ENCODE measurements around the gene INAVA. TPM values are rescaled to one million over a fixed set of nuclear protein-coding genes. Genes with fewer than 3 reads are reported as not detected.

The INAVA gene
- total and polyA plus RNA-seq, 2 of the 13 experiments (the other 11 are each of a cell fraction or from before 2014, with no cell fraction given), result 6.0 to 13.5 TPM

DNA sequence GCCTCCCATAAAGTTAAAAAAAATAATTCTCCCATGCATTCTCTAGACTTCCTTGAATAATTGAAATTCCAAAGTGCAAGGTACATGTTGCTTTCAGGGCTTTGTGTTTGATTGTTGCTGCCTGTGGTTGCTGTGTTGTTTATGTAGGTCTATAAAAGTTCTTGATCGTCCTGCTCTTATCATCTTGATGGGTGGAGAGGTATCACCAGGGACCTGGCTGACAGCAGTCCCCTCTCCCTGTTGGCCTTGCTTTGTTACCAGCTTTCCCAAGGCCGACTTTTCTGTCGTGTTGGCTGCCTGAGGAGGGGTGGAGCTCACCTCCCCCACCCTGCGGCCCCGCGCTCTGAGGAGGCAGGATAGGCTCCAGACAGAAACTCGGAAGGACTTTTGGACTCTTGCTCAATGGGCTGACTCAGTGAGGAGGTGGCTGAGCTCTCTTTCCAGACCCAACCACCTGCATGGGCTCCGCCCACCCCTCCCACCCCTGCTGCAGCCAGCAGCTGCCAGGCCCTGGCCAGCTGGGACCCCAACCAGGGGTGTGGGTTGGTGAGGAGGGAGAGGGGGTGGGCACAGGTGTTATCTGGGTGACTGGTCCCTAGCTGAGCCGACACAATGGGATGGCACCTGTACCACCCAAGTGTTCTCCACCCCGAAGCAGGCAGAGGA, 2.0 kb downstream of the INAVA start (continued):
- TF ChIP-seq, protein P1, sequence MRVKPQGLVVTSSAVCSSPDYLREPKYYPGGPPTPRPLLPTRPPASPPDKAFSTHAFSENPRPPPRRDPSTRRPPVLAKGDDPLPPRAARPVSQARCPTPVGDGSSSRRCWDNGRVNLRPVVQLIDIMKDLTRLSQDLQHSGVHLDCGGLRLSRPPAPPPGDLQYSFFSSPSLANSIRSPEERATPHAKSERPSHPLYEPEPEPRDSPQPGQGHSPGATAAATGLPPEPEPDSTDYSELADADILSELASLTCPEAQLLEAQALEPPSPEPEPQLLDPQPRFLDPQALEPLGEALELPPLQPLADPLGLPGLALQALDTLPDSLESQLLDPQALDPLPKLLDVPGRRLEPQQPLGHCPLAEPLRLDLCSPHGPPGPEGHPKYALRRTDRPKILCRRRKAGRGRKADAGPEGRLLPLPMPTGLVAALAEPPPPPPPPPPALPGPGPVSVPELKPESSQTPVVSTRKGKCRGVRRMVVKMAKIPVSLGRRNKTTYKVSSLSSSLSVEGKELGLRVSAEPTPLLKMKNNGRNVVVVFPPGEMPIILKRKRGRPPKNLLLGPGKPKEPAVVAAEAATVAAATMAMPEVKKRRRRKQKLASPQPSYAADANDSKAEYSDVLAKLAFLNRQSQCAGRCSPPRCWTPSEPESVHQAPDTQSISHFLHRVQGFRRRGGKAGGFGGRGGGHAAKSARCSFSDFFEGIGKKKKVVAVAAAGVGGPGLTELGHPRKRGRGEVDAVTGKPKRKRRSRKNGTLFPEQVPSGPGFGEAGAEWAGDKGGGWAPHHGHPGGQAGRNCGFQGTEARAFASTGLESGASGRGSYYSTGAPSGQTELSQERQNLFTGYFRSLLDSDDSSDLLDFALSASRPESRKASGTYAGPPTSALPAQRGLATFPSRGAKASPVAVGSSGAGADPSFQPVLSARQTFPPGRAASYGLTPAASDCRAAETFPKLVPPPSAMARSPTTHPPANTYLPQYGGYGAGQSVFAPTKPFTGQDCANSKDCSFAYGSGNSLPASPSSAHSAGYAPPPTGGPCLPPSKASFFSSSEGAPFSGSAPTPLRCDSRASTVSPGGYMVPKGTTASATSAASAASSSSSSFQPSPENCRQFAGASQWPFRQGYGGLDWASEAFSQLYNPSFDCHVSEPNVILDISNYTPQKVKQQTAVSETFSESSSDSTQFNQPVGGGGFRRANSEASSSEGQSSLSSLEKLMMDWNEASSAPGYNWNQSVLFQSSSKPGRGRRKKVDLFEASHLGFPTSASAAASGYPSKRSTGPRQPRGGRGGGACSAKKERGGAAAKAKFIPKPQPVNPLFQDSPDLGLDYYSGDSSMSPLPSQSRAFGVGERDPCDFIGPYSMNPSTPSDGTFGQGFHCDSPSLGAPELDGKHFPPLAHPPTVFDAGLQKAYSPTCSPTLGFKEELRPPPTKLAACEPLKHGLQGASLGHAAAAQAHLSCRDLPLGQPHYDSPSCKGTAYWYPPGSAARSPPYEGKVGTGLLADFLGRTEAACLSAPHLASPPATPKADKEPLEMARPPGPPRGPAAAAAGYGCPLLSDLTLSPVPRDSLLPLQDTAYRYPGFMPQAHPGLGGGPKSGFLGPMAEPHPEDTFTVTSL (CRISPR knock-in tag; IDR thresholded peaks at IDR 0.05; ENCODE audit: borderline replicate concordance), result peak; percentile 56; the same call in 1 of the 2 replicates
- peak; percentile 81; the same call in 1 of the 2 replicates for TF ChIP-seq ZKSCAN8 (CRISPR knock-in tag; IDR thresholded peaks at IDR 0.05; ENCODE audit: borderline replicate concordance)
- peak; percentile 91; the same call in 1 of the 2 replicates for TF ChIP-seq CBX5 (CRISPR knock-in tag; IDR thresholded peaks at IDR 0.05; ENCODE audit: borderline replicate concordance)
- peak; percentile 30; the same call in 1 of the 2 replicates for TF ChIP-seq SPEN (CRISPR knock-in tag; IDR thresholded peaks at IDR 0.05; ENCODE audit: low read depth)
- TF ChIP-seq SOX13 (IDR thresholded peaks at IDR 0.05), result 0 out of 2 replicates have a peak, but pooled peaks have one; percentile 23
- peak in 1 of 2 experiments; percentile 90; a peak in 2 of 4 replicates for TF ChIP-seq SOX13 (CRISPR knock-in tag; conservative IDR thresholded peaks at IDR 0.05 in 1 of 2, IDR thresholded peaks at IDR 0.05 in 1 of 2)
- peak; percentile 42; the same call in 1 of the 2 replicates for TF ChIP-seq MAZ (IDR thresholded peaks at IDR 0.05; ENCODE audit: borderline replicate concordance, low read depth, low read length)
- TF ChIP-seq MAZ (CRISPR knock-in tag; IDR thresholded peaks at IDR 0.05; ENCODE audit: low read depth), result peak; percentile 80
- peak; percentile 55 for TF ChIP-seq XRCC5 (optimal IDR thresholded peaks at IDR 0.05; ENCODE audit: low read length)
- TF ChIP-seq ZNF790 (CRISPR knock-in tag; IDR thresholded peaks at IDR 0.05; ENCODE audit: borderline replicate concordance), result no peak
- no peak for TF ChIP-seq CC2D1A (CRISPR knock-in tag; IDR thresholded peaks at IDR 0.05)
- TF ChIP-seq ZSCAN30 (CRISPR knock-in tag; IDR thresholded peaks at IDR 0.05), result no peak; the same call in 1 of the 2 replicates
- TF ChIP-seq, protein P2, sequence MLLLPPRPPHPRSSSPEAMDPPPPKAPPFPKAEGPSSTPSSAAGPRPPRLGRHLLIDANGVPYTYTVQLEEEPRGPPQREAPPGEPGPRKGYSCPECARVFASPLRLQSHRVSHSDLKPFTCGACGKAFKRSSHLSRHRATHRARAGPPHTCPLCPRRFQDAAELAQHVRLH (CRISPR knock-in tag; IDR thresholded peaks at IDR 0.05; ENCODE audit: borderline replicate concordance, low read depth), result peak; percentile 41; the same call in 1 of the 2 replicates
- no peak for TF ChIP-seq MAF1 (CRISPR knock-in tag; IDR thresholded peaks at IDR 0.05; ENCODE audit: borderline replicate concordance)
- 0 out of 2 replicates have a peak, but pooled peaks have one; percentile 43 for TF ChIP-seq KLF6 (CRISPR knock-in tag; IDR thresholded peaks at IDR 0.05)
- TF ChIP-seq, protein P3, sequence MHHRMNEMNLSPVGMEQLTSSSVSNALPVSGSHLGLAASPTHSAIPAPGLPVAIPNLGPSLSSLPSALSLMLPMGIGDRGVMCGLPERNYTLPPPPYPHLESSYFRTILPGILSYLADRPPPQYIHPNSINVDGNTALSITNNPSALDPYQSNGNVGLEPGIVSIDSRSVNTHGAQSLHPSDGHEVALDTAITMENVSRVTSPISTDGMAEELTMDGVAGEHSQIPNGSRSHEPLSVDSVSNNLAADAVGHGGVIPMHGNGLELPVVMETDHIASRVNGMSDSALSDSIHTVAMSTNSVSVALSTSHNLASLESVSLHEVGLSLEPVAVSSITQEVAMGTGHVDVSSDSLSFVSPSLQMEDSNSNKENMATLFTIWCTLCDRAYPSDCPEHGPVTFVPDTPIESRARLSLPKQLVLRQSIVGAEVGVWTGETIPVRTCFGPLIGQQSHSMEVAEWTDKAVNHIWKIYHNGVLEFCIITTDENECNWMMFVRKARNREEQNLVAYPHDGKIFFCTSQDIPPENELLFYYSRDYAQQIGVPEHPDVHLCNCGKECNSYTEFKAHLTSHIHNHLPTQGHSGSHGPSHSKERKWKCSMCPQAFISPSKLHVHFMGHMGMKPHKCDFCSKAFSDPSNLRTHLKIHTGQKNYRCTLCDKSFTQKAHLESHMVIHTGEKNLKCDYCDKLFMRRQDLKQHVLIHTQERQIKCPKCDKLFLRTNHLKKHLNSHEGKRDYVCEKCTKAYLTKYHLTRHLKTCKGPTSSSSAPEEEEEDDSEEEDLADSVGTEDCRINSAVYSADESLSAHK (CRISPR knock-in tag; IDR thresholded peaks at IDR 0.05; ENCODE audit: borderline replicate concordance), result no peak
- TF ChIP-seq ZFX (CRISPR knock-in tag; IDR thresholded peaks at IDR 0.05; ENCODE audit: low read depth), result peak; percentile 62
- TF ChIP-seq, protein P4, sequence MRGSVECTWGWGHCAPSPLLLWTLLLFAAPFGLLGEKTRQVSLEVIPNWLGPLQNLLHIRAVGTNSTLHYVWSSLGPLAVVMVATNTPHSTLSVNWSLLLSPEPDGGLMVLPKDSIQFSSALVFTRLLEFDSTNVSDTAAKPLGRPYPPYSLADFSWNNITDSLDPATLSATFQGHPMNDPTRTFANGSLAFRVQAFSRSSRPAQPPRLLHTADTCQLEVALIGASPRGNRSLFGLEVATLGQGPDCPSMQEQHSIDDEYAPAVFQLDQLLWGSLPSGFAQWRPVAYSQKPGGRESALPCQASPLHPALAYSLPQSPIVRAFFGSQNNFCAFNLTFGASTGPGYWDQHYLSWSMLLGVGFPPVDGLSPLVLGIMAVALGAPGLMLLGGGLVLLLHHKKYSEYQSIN (CRISPR knock-in tag; IDR thresholded peaks at IDR 0.05; ENCODE audit: borderline replicate concordance), result no peak
- no peak for TF ChIP-seq ZNF550 (CRISPR knock-in tag; IDR thresholded peaks at IDR 0.05; ENCODE audit: borderline replicate concordance)
